TTC549 (cell line): ENCODE results near the gene GALNTL6.
"Not testable (repeated sequence)": the region's sequence is repeated elsewhere in the genome, so short reads cannot be mapped to it uniquely, and the experiment has no call there.

ENCODE experiments used
- FAIRE-seq: peaks from 2 replicates; lab custom pipeline; 2012; peaks lifted over from hg19 to GRCh38; lab: Jason Lieb, UNC

GALNTL6 gene

GRCh38 chr4:172871381-172871780 lies 1058.2 kb downstream of the GALNTL6 start:
- FAIRE-seq: no peak

GRCh38 chr4:172874944-172875343 lies 1061.7 kb downstream of the GALNTL6 start:
- FAIRE-seq: no peak

- FAIRE-seq: no peak
Observed at GRCh38 chr4:172876394-172876793, 1063.2 kb downstream of the GALNTL6 start.

- no peak for FAIRE-seq
Observed at GRCh38 chr4:172881645-172882044, 1068.4 kb downstream of the GALNTL6 start.

DNA sequence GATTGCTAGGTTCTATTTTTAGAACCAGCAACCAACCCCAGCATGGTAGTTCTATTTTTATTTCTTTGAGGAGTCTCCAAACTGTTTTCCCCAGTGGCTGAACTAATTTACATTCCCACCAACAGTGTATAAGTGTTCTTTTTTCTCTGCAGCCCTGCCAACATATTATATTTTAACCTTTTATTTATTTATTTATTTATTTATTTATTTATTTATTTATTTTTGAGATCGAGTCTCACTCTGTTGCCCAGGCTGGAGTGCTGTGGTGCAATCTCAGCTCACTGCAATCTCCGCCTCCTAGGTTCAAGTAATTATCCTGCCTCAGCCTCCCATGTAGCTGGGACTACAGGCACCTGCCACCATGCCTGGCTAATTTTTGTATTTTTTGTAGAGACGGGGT lies 1074.2 kb downstream of the GALNTL6 start:
- FAIRE-seq: not testable (repeated sequence)

GRCh38 chr4:172887959-172888358 lies 1074.8 kb downstream of the GALNTL6 start:
- FAIRE-seq: no peak

- no peak for FAIRE-seq
Observed at GRCh38 chr4:172892300-172892699, 1079.1 kb downstream of the GALNTL6 start.

DNA sequence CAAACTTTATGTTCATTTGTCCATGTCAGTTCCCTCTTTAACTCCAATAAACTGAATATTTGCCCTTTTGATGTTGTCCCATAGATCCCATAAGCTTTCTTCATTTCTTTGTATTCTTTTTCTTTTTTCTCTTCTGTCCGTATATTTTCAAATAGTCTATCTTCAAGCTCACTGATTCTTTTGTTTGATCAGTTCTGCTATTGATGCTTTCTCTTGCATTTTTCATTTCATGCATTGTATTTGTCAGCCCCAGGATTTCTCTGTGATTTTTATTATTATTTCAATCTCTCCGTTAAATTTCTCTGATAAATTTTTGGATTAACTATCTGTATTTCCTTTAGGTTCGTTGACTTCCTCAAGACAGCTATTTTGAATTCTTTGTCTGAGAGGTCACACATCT lies 1082.5 kb downstream of the GALNTL6 start:
- FAIRE-seq: no peak

- no peak for FAIRE-seq
Observed at GRCh38 chr4:172897046-172897445, 1083.8 kb downstream of the GALNTL6 start.

DNA sequence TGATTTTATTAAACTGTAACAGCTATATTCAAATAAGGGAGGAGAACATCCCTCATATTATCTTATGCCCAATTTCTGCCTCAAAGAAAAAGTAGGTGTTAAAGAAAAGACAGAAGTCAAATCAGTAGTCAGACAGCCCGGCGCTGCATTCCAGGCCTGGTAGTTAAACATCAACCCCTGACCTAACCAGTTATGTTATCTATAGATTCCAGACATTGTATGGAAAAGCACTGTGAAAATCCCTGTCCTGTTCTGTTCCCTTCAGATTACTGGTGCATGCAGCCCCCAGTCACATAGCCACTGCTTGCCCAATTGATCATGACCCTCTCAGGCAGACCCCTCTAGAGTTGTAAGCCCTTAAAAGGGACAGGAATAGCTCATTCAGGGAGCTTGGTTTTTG lies 1085.5 kb downstream of the GALNTL6 start:
- FAIRE-seq: no peak

DNA sequence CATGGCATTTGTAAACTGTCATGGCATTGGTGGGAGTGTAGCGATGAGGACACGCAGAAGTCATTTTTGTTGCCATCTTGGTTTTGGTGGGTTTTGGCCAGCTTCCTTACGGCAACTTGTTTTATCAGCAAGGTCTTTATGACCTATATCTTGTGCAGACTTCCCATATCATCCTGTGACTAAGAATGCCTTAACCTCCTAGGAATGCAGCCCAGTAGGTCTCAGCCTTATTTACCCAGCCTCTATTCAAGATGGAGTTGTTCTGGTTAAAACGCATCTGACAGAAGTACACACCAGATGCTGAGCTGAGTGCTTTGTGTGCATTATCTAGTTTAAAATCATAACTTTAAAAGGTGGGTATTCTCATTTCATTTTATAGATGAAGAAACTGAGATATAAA lies 1086.7 kb downstream of the GALNTL6 start:
- FAIRE-seq: no peak

DNA sequence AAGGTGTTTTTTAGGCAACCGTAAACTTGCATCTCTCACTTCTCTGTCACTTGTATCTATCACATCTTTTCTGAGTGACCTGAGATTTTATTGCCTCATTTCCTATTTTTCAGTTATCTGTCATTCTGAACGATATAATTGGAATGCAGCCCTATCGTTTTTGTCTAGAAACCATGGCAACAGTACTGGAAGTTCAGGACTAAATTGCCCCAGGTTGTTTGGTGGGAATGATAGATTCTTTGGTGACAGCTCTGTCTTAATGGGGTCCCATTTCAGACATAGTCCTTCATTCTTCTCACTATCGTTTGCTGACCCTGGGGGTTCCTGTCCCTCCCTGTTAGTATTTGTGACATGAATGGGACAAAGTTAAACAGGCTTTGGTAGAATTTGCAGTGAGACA lies 1087.7 kb downstream of the GALNTL6 start:
- no peak for FAIRE-seq

DNA sequence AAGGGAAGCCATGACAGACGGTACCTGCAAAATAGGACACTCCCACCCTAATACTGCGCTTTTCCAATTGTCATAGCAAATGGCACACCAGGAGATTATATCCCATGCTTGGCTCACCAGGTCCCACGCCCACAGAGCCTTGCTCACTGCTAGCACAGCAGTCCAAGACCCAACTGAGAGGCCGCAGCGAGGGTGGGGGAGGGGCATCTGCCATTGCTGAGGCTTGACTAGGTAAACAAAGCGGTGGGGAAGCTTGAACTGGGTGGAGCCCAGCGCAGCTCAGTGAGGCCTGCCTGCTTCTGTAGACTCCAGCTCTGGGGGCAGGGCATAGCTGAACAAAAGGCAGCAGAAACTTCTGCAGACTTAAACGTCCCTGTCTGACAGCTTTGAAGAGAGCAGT lies 1099.3 kb downstream of the GALNTL6 start:
- not testable (repeated sequence) for FAIRE-seq

- FAIRE-seq: not testable (repeated sequence)
Observed at GRCh38 chr4:172917403-172917802, 1104.2 kb downstream of the GALNTL6 start.

- FAIRE-seq: no peak
Observed at GRCh38 chr4:172919269-172919668, 1106.1 kb downstream of the GALNTL6 start.

- FAIRE-seq: no peak
Observed at GRCh38 chr4:172927096-172927814, 1114.1 kb downstream of the GALNTL6 start.

DNA sequence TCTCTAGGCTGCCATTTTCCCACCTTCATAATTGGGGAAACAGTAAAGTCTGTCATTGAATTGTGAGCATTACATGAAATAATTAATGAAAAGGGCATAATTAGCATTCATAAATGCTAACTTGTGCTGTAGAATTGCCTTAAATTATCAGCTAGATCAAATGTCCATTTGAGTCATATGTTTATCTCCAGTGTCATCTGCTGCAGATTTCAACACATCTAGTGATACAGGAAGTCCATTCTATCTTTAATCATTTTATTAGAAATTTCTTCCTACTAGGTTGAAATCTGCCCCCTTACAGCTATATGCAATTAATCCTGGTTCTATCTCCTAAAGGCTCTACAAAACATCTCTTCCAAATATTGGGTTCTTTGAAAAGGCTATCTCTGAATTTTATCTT lies 1115.1 kb downstream of the GALNTL6 start:
- FAIRE-seq: no peak

GRCh38 chr4:172938072-172938829 lies 1125.0 kb downstream of the GALNTL6 start:
- no peak for FAIRE-seq

GRCh38 chr4:172938870-172939269 lies 1125.7 kb downstream of the GALNTL6 start:
- FAIRE-seq: no peak

- no peak for FAIRE-seq
Observed at GRCh38 chr4:172942840-172943239, 1129.6 kb downstream of the GALNTL6 start.

- FAIRE-seq: no peak
Observed at GRCh38 chr4:172945611-172946010, 1132.4 kb downstream of the GALNTL6 start.

DNA sequence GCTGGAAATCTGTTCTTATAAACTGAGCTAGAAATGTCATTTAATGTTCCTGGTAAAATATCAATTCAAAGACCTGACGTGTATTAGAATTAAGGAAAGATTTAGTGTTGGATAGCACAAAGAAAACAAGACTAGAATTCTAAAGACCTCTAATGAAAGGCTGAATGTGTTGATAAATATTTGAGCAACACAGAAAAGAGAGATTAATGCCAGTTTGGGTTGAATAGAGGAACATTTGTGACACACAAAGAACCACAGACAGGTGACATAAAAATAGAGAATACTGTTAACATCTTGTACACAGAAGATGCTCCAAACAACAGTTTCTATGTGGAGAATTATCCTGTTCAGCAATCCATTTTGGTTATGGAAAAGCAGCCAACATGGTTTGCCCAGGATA lies 1133.3 kb downstream of the GALNTL6 start:
- no peak for FAIRE-seq

DNA sequence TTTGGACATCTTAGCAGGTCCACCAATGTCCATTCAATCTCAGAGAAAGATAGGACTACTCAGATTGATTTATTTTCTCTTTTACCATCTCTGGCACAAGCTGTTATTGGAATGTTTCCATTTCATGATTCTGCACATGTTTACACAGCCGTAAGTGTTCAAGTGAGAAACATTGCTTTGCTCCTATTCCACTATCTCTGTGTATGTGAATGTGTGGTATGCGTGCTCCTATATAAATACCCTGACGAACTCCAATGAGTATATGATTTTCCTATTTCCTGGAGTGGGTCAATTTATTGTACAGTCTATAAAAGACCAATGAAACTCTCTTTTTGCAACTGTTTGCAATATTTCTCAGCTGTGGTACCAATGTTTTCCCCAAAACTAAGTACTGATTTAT lies 1134.4 kb downstream of the GALNTL6 start:
- FAIRE-seq: no peak

DNA sequence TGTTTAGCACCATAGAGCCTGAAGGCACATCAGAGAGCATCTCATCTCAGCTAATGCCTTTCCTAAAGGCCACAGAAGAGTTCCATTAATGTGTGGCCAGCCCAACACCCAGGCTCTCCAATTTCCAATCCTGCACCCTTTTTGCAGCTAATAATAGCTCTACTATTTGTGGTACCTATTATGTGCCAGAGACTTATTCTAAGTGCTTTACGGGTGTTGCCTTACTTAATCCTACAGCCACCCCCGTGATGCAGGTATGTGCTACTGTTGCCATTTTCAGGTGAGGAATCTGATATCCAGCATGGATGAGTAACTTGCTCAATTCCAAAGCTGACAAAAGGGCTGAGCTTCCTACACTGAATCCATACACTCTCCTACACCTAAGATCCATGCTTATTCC lies 1137.8 kb downstream of the GALNTL6 start:
- FAIRE-seq: no peak
